ENCODE measurements around the gene KLHL22.

DNA sequence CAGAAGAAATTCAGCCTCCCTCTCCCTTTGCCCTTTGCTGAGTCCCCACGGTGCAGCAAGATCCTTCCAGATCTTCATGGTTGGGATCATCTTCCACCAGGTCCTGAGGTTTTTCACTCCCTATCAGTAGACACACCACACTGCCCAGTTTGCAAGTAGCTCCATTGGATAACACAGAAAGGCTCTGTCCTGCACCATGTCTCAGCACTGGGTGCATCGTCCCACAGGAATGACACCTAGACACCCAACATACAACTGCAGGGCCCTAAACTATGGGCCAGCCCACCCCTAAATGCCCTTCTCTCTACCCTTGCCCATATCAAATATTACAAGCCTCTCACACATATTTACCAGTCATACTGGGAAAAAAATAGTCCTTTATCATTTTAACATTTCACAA is 9.4 kb downstream of the KLHL22 start:
- TF ChIP-seq EZH2 (IDR thresholded peaks at IDR 0.05) (no peak), POLR2AphosphoS5 (IDR thresholded peaks at IDR 0.05; ENCODE audit: borderline replicate concordance, low read depth, low read length) (no peak), FOXP2 (optimal IDR thresholded peaks at IDR 0.05; ENCODE audit: control extremely low read depth, extremely low read length, insufficient read depth) (no peak)
